Ascending aorta (tissue), 2 donors: Measurements from ENCODE around the gene CAPZA1. TPM values are rescaled to one million over a fixed set of nuclear protein-coding genes. Genes with fewer than 3 reads are reported as not detected.

Experiments used
- DNase-seq, 2 donors: peaks; one replicate each; pipeline ENCODE4 v3.0.0-alpha.2; 2019; ENCODE audit warnings: low spot score in 2 of 2
- H3K27ac ChIP-seq, 2 donors: fragments of 200-600 bp; sonication (generic); one replicate each; pipeline ENCODE4 v1.5.1; 2016 to 2017; ENCODE audit warnings: mild to moderate bottlenecking in 1 of 2
- H3K27me3 ChIP-seq: fragments of 200-600 bp; sonication (generic); one replicate; pipeline ENCODE4 v1.5.1; 2017
- H3K36me3 ChIP-seq, 2 donors: fragments of 200-600 bp; sonication (generic); one replicate each; pipeline ENCODE4 v1.5.1; 2016
- H3K4me1 ChIP-seq, 2 donors: fragments of 200-600 bp; sonication (generic); one replicate each; pipeline ENCODE4 v1.5.1; 2016 to 2017; ENCODE audit warnings: mild to moderate bottlenecking in 1 of 2
- H3K4me3 ChIP-seq, 2 donors: fragments of 200-600 bp; sonication (generic); one replicate each; pipeline ENCODE4 v1.5.1; 2016 to 2017; ENCODE audit warnings: mild to moderate bottlenecking in 1 of 2
- H3K9me3 ChIP-seq, 2 donors: fragments of 200-600 bp; sonication (generic); one replicate each; pipeline ENCODE4 v1.5.1; 2016
- intact Hi-C: fragments of 100-400 bp; cut with DNase I; formaldehyde crosslinking; loops from one replicate; pipeline ENCODE4 v1.15.1; 2023
- total RNA-seq: library from RNA; depleted of rRNA; stranded (reverse); fragments of >200 nt; gene quantifications from one replicate; pipeline ENCODE4 v1.1.0, GENCODE V29; 2016
- TF ChIP-seq, protein P1 (sequence below), 3 experiments: fragments of 200-600 bp in 2 of 3; fragments of 450-650 bp in 1 of 3; sonication (generic) in 2 of 3; IDR thresholded peaks; one replicate each; pipeline ENCODE4 v1.5.1; 2016 to 2019; ENCODE audit warnings: antibody characterized with exemption in 3 of 3, mild to moderate bottlenecking in 1 of 3, moderate library complexity in 1 of 3

The CAPZA1 gene
- total RNA-seq, 1 donor from 2014 or later: 53.5 TPM

DNA sequence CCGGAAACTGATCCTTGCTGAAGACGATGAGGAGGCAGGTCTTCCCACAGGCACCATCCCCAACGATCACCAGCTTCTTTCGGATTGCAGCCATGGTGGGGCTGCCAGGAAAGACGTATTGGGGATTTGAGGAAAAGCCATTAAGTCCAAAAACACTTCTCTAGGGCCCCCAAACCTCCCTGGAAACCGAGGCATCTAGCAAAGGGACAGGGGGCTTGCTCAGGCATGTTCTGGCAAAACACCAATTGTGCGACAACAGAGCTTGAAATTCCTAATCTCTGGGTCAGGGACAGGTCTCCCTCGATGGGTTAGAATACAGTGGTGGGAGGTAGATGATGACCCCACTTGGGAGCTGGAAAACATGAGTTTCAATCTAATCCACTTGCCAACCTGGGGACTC is 84.1 kb downstream of the CAPZA1 start:
- Histone ChIP-seq H3K36me3 (peaks cover 29 to 35% of the 10 kb centered on the region in 2 donors), H3K9me3 (no peaks in the 10 kb centered on the region), H3K27ac (peak overlapping the region; percentile 99), H3K4me3 (peak overlapping the region in 1 of 2 donors; percentile 99), H3K4me1 (peaks cover 28 to 48% of the 10 kb centered on the region in 2 donors), H3K27me3 (no peaks in the 10 kb centered on the region)
- TF ChIP-seq, protein P1, sequence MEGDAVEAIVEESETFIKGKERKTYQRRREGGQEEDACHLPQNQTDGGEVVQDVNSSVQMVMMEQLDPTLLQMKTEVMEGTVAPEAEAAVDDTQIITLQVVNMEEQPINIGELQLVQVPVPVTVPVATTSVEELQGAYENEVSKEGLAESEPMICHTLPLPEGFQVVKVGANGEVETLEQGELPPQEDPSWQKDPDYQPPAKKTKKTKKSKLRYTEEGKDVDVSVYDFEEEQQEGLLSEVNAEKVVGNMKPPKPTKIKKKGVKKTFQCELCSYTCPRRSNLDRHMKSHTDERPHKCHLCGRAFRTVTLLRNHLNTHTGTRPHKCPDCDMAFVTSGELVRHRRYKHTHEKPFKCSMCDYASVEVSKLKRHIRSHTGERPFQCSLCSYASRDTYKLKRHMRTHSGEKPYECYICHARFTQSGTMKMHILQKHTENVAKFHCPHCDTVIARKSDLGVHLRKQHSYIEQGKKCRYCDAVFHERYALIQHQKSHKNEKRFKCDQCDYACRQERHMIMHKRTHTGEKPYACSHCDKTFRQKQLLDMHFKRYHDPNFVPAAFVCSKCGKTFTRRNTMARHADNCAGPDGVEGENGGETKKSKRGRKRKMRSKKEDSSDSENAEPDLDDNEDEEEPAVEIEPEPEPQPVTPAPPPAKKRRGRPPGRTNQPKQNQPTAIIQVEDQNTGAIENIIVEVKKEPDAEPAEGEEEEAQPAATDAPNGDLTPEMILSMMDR (IDR thresholded peaks at IDR 0.05): no peak
- no peak for DNase-seq
- intact Hi-C loops: loop anchor here (1.0 to 10.0 kb wide), 5 partner anchors 28 to 969 kb away; partner anchors contain the start of genes INKA2 and MAGI3

DNA sequence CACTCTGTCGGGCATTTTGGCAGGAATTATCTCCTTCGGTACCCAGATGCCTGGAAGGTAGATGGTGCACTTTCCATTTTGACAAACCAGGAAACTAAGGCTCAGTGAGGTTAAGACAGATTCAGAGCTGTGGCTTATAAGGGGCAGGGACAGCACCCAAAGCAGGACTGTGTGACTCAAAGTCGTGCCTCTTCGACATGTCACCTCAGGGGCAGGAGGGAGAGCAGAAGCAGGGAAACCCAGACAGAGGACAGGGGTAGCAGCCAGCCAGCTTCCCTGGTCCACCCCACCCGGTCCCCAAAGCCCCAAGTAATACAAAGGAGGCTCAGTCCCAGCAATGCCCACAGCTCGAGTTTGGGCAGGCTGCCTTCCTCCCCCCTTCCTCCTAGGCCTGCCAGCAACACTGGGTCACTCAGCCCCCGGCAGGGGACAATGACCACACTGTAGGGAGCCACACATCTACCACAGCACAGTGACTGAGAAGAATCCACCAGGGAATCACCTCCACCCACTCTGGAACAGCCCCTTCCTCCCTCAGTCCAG is 84.8 kb downstream of the CAPZA1 start:
- peak overlapping the region; percentile 93 to 99 for H3K4me3 ChIP-seq
- no peaks in the 10 kb centered on the region for H3K27me3 ChIP-seq
- H3K4me1 ChIP-seq: peaks cover 28 to 41% of the 10 kb centered on the region in 2 donors
- intact Hi-C loops: loop anchor here (1.0 to 10.0 kb wide), 5 partner anchors 29 to 970 kb away; partner anchors contain the start of genes INKA2 and MAGI3
- H3K36me3 ChIP-seq: peaks cover 24 to 32% of the 10 kb centered on the region in 2 donors
- DNase-seq: no peak
- peak overlapping the region; percentile 99 for H3K27ac ChIP-seq
- H3K9me3 ChIP-seq: no peaks in the 10 kb centered on the region
- TF ChIP-seq, protein P1 (IDR thresholded peaks at IDR 0.05): no peak

DNA sequence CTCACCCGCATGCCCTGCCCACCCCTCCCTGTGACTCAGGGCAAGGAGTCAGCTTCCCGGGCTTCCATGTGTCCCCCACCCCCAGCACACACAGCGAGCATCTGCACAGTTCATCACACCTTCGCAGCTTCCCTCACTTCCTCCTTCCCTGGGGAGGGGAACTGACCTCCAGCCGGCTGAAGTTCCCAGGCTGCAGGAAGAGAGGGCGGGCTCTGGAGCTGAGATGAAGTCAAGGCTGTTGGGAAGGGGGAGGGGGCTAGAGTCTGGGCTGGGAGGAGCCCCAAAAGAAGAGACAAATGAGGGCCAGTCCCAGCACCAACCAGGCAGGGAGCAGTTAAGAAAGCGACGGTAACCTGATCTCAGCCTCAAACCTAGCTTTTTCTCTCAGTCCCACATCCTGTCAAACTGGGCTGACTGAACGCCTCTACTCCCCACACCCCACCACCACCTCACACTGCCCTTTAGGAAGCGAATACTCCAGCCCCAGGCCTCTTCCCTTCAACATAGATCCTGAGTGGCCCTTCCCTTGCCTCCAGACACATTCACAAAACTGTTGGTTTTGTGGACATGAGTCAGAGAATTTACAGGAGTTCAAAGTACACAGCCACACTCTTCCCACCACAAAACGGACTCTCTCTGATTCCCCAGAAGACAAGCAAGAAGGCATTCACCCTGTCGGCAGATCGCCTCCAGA is 85.4 kb downstream of the CAPZA1 start:
- TF ChIP-seq, protein P1 (IDR thresholded peaks at IDR 0.05): no peak
- Histone ChIP-seq H3K4me1 (peaks cover 24 to 35% of the 10 kb centered on the region in 2 donors), H3K9me3 (no peaks in the 10 kb centered on the region), H3K4me3 (peak overlapping the region; percentile 93 to 99), H3K36me3 (peaks cover 24 to 28% of the 10 kb centered on the region in 2 donors), H3K27ac (peak overlapping the region; percentile 99), H3K27me3 (no peaks in the 10 kb centered on the region)
- peak; percentile 86 to 95 for DNase-seq
- intact Hi-C loops: loop anchor here (1.0 to 10.0 kb wide), 7 partner anchors 30 to 970 kb away; partner anchors contain the start of genes INKA2 and MAGI3

DNA sequence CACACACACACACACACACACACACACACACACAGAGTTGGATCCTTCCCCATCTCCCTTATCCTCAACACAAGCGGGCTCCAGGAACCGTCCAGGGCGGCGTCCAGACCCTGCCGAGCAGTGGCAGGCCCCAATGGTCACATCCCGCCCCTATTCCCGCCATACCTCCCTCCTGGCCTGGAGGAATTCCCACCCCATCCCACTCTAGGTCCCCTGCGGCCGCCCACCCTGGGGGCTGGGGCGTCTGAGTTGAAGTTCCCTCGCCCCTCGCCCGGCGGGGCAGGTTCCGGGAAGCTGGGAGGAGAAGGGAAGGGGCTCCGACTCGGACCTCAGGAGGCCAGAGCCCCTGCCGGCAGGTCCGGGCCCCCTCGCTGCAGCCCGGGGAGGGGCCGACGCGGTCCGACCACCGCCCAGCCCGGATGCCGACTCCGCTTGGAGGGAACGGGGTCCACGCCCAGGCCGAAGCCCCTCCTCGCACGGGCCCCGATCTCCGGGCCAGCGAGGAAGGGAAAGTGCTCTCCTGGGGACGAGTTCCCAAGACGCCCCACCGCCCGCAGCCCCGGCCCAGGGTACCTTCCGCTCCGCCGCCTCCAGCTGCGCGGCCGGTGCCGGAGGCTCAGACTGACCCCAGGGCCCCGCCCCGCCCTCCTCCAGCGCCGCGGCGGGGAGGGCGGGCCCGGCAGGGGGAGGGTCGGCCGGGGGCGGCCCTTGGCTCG is 87.0 kb downstream of the CAPZA1 start, which contains the start of gene RHOC:
TSS of gene RHOC (minus strand) at position 623 of the 716 bp plus-strand sequence. CDS start 3,328 bp downstream, outside the sequence.
- Histone ChIP-seq H3K36me3 (peaks cover 19 to 22% of the 10 kb centered on the region in 2 donors), H3K4me1 (peaks cover 10 to 20% of the 10 kb centered on the region in 2 donors), H3K27me3 (no peaks in the 10 kb centered on the region), H3K9me3 (no peaks in the 10 kb centered on the region), H3K4me3 (peak within 1 kb of the TSS; percentile 93 to 99), H3K27ac (peak within 1 kb of the TSS; percentile 99)
- DNase-seq: peak in 1 of 2 donors; percentile 82
- TF ChIP-seq, protein P1 (IDR thresholded peaks at IDR 0.05): no peak
- intact Hi-C loops: loop anchor here (1.0 to 10.0 kb wide), 7 partner anchors 32 to 972 kb away; partner anchors contain the start of genes CAPZA1, INKA2, MOV10 and ST7L
